IMR-90 (cell line): ENCODE data around the gene ATG10. TPM values are rescaled to one million over a fixed set of nuclear protein-coding genes. Genes with fewer than 3 reads are reported as not detected.

Source experiments
- ATAC-seq: fragments of 200-7000 bp; cut with Tn5 transposase; 2 replicates; pipeline ENCODE4 v1.9.1; 2020; ENCODE audit warnings: low read depth, mild to moderate bottlenecking, moderate library complexity
- BruUV-seq: library from RNA; stranded (reverse); fragments of 400-500 nt; replicated peaks from 2 replicates; lab custom pipeline; 2021; lab: Mats Ljungman, UMichigan
- CTCF ChIA-PET: fragments of 300-600 bp; formaldehyde crosslinking; extraction: SDS; loops from one replicate; lab custom pipeline; 2021; ENCODE audit warnings: antibody characterized with exemption; lab: Yijun Ruan, JAX
- POLR2A ChIA-PET: fragments of 300-600 bp; sonication (Branson Sonifier 250); formaldehyde crosslinking; loops from one replicate; lab custom pipeline; 2022; ENCODE audit warnings: antibody characterized with exemption; ENCODE audit not compliant: unreplicated experiment; lab: Charles Lee
- DNase-seq: peaks from one replicate; pipeline ENCODE4 v3.0.0; 2013
- H2AFZ ChIP-seq: replicated peaks from 2 replicates; pipeline ENCODE3; 2013; ENCODE audit warnings: low read length, mild to moderate bottlenecking; ENCODE audit not compliant: poor library complexity
- H2AK5ac ChIP-seq: 2 replicates; pipeline ENCODE4 v1.6.1; 2013; ENCODE audit warnings: low read depth, low read length, inconsistent platforms
- H2AK9ac ChIP-seq: replicated peaks from 2 replicates; pipeline ENCODE3; 2013; ENCODE audit warnings: mild to moderate bottlenecking, low read depth, low read length, moderate library complexity; ENCODE audit not compliant: poor library complexity
- H2BK120ac ChIP-seq: 2 replicates; pipeline ENCODE4 v1.6.1; 2013; ENCODE audit warnings: low read depth, low read length, inconsistent platforms
- H2BK15ac ChIP-seq: 3 replicates; pipeline ENCODE4 v1.6.1; 2013; ENCODE audit warnings: low read depth, low read length, inconsistent platforms
- H2BK20ac ChIP-seq: 2 replicates; pipeline ENCODE4 v1.6.1; 2013; ENCODE audit warnings: low read depth, mild to moderate bottlenecking, inconsistent platforms, low read length, moderate library complexity
- H2BK5ac ChIP-seq: 2 replicates; pipeline ENCODE4 v1.6.1; 2013; ENCODE audit warnings: mild to moderate bottlenecking, low read depth, low read length, inconsistent platforms; ENCODE audit not compliant: poor library complexity, severe bottlenecking
- H3K14ac ChIP-seq: replicated peaks from 2 replicates; pipeline ENCODE4 v1.6.1; 2013; ENCODE audit warnings: low read depth, low read length, inconsistent platforms
- H3K18ac ChIP-seq: 2 replicates; pipeline ENCODE4 v1.6.1; 2013; ENCODE audit warnings: low read depth, low read length, control low read depth
- H3K23ac ChIP-seq: 2 replicates; pipeline ENCODE4 v1.6.1; 2013; ENCODE audit warnings: low read depth, low read length, inconsistent platforms
- H3K27ac ChIP-seq: 2 replicates; pipeline ENCODE4 v1.5.1; 2013; ENCODE audit warnings: mild to moderate bottlenecking, control low read depth, low read length; ENCODE audit not compliant: insufficient read depth
- H3K27me3 ChIP-seq: 2 replicates; pipeline ENCODE4 v1.6.1; 2013; ENCODE audit warnings: low read length; ENCODE audit not compliant: control insufficient read depth, insufficient read depth
- H3K36me3 ChIP-seq: 2 replicates; pipeline ENCODE4 v1.6.1; 2013; ENCODE audit warnings: low read length, mixed read lengths; ENCODE audit not compliant: control insufficient read depth, insufficient read depth
- H3K4ac ChIP-seq: 2 replicates; pipeline ENCODE4 v1.6.1; 2013; ENCODE audit warnings: low read depth, low read length, inconsistent platforms
- H3K4me1 ChIP-seq: 2 replicates; pipeline ENCODE4 v1.6.1; 2013; ENCODE audit warnings: low read length, mixed read lengths; ENCODE audit not compliant: control insufficient read depth, insufficient read depth
- H3K4me2 ChIP-seq: 2 replicates; pipeline ENCODE4 v1.6.1; 2013; ENCODE audit warnings: low read depth, mild to moderate bottlenecking, control low read depth, low read length, moderate library complexity
- H3K4me3 ChIP-seq: 2 replicates; pipeline ENCODE4 v1.5.1; 2013; ENCODE audit warnings: low read depth, mild to moderate bottlenecking, control low read depth, low read length, moderate library complexity; ENCODE audit not compliant: insufficient read depth
- H3K56ac ChIP-seq: 2 replicates; pipeline ENCODE4 v1.6.1; 2013; ENCODE audit warnings: low read length, inconsistent platforms; ENCODE audit not compliant: insufficient read depth; ENCODE audit errors: extremely low read depth
- H3K79me1 ChIP-seq, 2 experiments: 2 replicates each; pipeline ENCODE4 v1.6.1; 2013; ENCODE audit warnings: low read length in 2 of 2, inconsistent platforms in 1 of 2, low read depth in 1 of 2
- H3K9ac ChIP-seq: 2 replicates; pipeline ENCODE4 v1.6.1; 2013; ENCODE audit warnings: low read depth, low read length, control low read depth
- H3K9me1 ChIP-seq: 2 replicates; pipeline ENCODE4 v1.6.1; 2013; ENCODE audit warnings: low read length, inconsistent platforms; ENCODE audit not compliant: insufficient read depth
- H3K9me3 ChIP-seq: 2 replicates; pipeline ENCODE4 v1.6.1; 2013; ENCODE audit warnings: low read length; ENCODE audit not compliant: control insufficient read depth, insufficient read depth
- H4K20me1 ChIP-seq: 2 replicates; pipeline ENCODE4 v1.6.1; 2013; ENCODE audit warnings: low read length, inconsistent platforms; ENCODE audit not compliant: insufficient read depth
- H4K5ac ChIP-seq: 2 replicates; pipeline ENCODE4 v1.6.1; 2013; ENCODE audit warnings: mild to moderate bottlenecking, low read depth, low read length, control low read depth
- H4K8ac ChIP-seq, 2 experiments: 2 replicates each; pipeline ENCODE4 v1.6.1; 2013; ENCODE audit warnings: low read depth in 2 of 2, low read length in 2 of 2, control low read depth in 1 of 2, inconsistent platforms in 1 of 2
- H4K91ac ChIP-seq: 2 replicates; pipeline ENCODE4 v1.6.1; 2013; ENCODE audit warnings: low read depth, low read length, inconsistent platforms; ENCODE audit not compliant: insufficient read depth
- BHLHE40 ChIP-seq: fragments of 150-350 bp; IDR thresholded peaks from 2 replicates; pipeline ENCODE4 v1.6.1; 2016; ENCODE audit warnings: mild to moderate bottlenecking, low read depth, low read length
- CEBPB ChIP-seq: IDR thresholded peaks from 2 replicates; pipeline ENCODE4 v1.6.1; 2012; ENCODE audit warnings: low read depth, low read length, improper control_type of control experiment
- CHD1 ChIP-seq: IDR thresholded peaks from 2 replicates; pipeline ENCODE4 v1.6.1; 2012; ENCODE audit warnings: low read depth, low read length, improper control_type of control experiment
- MAFK ChIP-seq: IDR thresholded peaks from 2 replicates; pipeline ENCODE4 v1.6.1; 2012; ENCODE audit warnings: low read depth, low read length, improper control_type of control experiment
- MXI1 ChIP-seq: IDR thresholded peaks from 2 replicates; pipeline ENCODE4 v1.6.1; 2012; ENCODE audit warnings: low read depth, mild to moderate bottlenecking, low read length, moderate library complexity, borderline replicate concordance
- POLR2A ChIP-seq: IDR thresholded peaks from 2 replicates; pipeline ENCODE4 v1.6.1; 2012; ENCODE audit warnings: mild to moderate bottlenecking, low read depth, low read length
- RCOR1 ChIP-seq: IDR thresholded peaks from 2 replicates; pipeline ENCODE4 v1.6.1; 2012; ENCODE audit warnings: mild to moderate bottlenecking, low read length, improper control_type of control experiment; ENCODE audit not compliant: insufficient replicate concordance
- RFX5 ChIP-seq: IDR thresholded peaks from 2 replicates; pipeline ENCODE4 v1.8.0; 2012; ENCODE audit warnings: low read depth, mild to moderate bottlenecking, low read length, moderate library complexity
- SMC3 ChIP-seq: fragments of 150-350 bp; IDR thresholded peaks from 2 replicates; pipeline ENCODE4 v1.6.1; 2016; ENCODE audit warnings: low read depth, mild to moderate bottlenecking, antibody characterized with exemption, low read length, moderate library complexity
- WGBS, 2 experiments: methylation state at CpG; one replicate each; pipeline versions ENCODE4 v1.1.5 to v1.1.7; 2013; ENCODE audit warnings: missing lambda C conversion rate in 2 of 2; ENCODE audit not compliant: insufficient read length in 1 of 2; ENCODE audit errors: extremely low coverage in 2 of 2; 5-methylcytosine and 5-hydroxymethylcytosine counted together
- dilution Hi-C: fragments of 300-500 bp; cut with HindIII; formaldehyde crosslinking; loops from one replicate; pipeline ENCODE4 v1.14.3; 2018; ENCODE audit warnings: low sequenced_read_pairs; ENCODE audit not compliant: unreplicated experiment
- in situ Hi-C: fragments of 300-500 bp; cut with MboI; formaldehyde crosslinking; loops from 3 replicates; pipeline ENCODE4 v1.14.3; 2019; ENCODE audit warnings: low sequenced_read_pairs, inconsistent platforms, mixed read lengths
- intact Hi-C: fragments of 100-400 bp; cut with micrococcal nuclease; formaldehyde crosslinking; loops from 2 replicates; pipeline ENCODE4 v1.10.0; 2022
- polyA plus RNA-seq, 3 experiments: library from polyadenylated mRNA; depleted of rRNA; stranded (reverse); fragments of >200 nt; gene quantifications; 2 replicates each; pipeline ENCODE4 v1.2.3, GENCODE V29; 2012; ENCODE audit warnings: low replicate concordance in 1 of 3
- total RNA-seq: library from RNA; depleted of rRNA; stranded (reverse); fragments of >200 nt; gene quantifications from 2 replicates; pipeline ENCODE4 v1.2.3, GENCODE V29; 2012
- TF ChIP-seq, protein P1 (sequence below): conservative IDR thresholded peaks from 2 replicates; pipeline ENCODE4 v1.5.1; 2012; ENCODE audit warnings: mild to moderate bottlenecking, low read depth, low read length, improper control_type of control experiment
- TF ChIP-seq, protein P2 (sequence below): fragments of 150-350 bp; IDR thresholded peaks from 2 replicates; pipeline ENCODE4 v1.6.1; 2016; ENCODE audit warnings: low read depth, mild to moderate bottlenecking, low read length, moderate library complexity, borderline replicate concordance

Gene ATG10
- total and polyA plus RNA-seq, 2 of the 4 experiments (the other 2 are of a cell fraction), result 3.4 to 8.1 TPM

- H4K91ac ChIP-seq, result peak overlapping the region; percentile 58
- H3K56ac ChIP-seq, result peak overlapping the region; percentile 88
- intact Hi-C loops, result no loop called here
- peaks cover 4% of the 10 kb centered on the region; the same call in 1 of the 2 replicates for H3K9me1 ChIP-seq
- 3% methylated on average over 6 of the region's 15 CpGs; no CpG with 5 or more reads in 1 of the 2 experiments for WGBS, 2 experiments
- H3K79me1 ChIP-seq, result peaks cover 29 to 48% of the 10 kb centered on the region in 2 experiments
- H3K23ac ChIP-seq, result peak overlapping the region; percentile 99
- POLR2A ChIA-PET, result no interaction called here
- in situ Hi-C loops, result no loop called here
- no peak overlapping the region for H2BK20ac ChIP-seq
- H2AK5ac ChIP-seq, result peak overlapping the region; percentile 98
- BruUV-seq, result no TSS peak
- H3K27ac ChIP-seq, result peak overlapping the region; percentile 71
- H3K18ac ChIP-seq, result peak overlapping the region; percentile 77
- no peak overlapping the region for H2BK15ac ChIP-seq
- peaks cover 22% of the 10 kb centered on the region for H3K36me3 ChIP-seq
- H4K8ac ChIP-seq, result peak overlapping the region; percentile 94 to 99
- H3K14ac ChIP-seq, result peak overlapping the region; percentile 87
- H3K4me1 ChIP-seq, result no peaks in the 10 kb centered on the region
- TF ChIP-seq MAFK, result no peak
- TF ChIP-seq, protein P1, sequence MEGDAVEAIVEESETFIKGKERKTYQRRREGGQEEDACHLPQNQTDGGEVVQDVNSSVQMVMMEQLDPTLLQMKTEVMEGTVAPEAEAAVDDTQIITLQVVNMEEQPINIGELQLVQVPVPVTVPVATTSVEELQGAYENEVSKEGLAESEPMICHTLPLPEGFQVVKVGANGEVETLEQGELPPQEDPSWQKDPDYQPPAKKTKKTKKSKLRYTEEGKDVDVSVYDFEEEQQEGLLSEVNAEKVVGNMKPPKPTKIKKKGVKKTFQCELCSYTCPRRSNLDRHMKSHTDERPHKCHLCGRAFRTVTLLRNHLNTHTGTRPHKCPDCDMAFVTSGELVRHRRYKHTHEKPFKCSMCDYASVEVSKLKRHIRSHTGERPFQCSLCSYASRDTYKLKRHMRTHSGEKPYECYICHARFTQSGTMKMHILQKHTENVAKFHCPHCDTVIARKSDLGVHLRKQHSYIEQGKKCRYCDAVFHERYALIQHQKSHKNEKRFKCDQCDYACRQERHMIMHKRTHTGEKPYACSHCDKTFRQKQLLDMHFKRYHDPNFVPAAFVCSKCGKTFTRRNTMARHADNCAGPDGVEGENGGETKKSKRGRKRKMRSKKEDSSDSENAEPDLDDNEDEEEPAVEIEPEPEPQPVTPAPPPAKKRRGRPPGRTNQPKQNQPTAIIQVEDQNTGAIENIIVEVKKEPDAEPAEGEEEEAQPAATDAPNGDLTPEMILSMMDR, result no peak
- TF ChIP-seq RFX5, result no peak
- no peak for TF ChIP-seq POLR2A
- no peak for TF ChIP-seq RCOR1
- no peak for TF ChIP-seq BHLHE40
- TF ChIP-seq CHD1, result no peak
- no peak for TF ChIP-seq SMC3
- TF ChIP-seq CEBPB, result no peak
- no peak for TF ChIP-seq MXI1
- TF ChIP-seq, protein P2, sequence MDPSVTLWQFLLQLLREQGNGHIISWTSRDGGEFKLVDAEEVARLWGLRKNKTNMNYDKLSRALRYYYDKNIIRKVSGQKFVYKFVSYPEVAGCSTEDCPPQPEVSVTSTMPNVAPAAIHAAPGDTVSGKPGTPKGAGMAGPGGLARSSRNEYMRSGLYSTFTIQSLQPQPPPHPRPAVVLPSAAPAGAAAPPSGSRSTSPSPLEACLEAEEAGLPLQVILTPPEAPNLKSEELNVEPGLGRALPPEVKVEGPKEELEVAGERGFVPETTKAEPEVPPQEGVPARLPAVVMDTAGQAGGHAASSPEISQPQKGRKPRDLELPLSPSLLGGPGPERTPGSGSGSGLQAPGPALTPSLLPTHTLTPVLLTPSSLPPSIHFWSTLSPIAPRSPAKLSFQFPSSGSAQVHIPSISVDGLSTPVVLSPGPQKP, result no peak
- peak overlapping the region; percentile 74 for H2AFZ ChIP-seq
- peak overlapping the region; percentile 95 for H4K5ac ChIP-seq
- H2BK120ac ChIP-seq, result no peak overlapping the region
- peak overlapping the region; percentile 69 for H3K9ac ChIP-seq
- dilution Hi-C loops, result no loop called here
- CTCF ChIA-PET, result interaction anchor here (0.6 to 1.5 kb wide), 2 partner anchors 18 to 112 kb away, joined by 3 read pairs; no protein-coding TSS in a partner anchor
- H3K27me3 ChIP-seq, result no peaks in the 10 kb centered on the region
- peak overlapping the region; percentile 85 for H2BK5ac ChIP-seq
- H3K4me3 ChIP-seq, result peak overlapping the region; percentile 92
- ATAC-seq (no peak), DNase-seq (no peak)
- H2AK9ac ChIP-seq, result peak overlapping the region; percentile 97
- H3K9me3 ChIP-seq, result no peaks in the 10 kb centered on the region
- peak overlapping the region; percentile 100 for H3K4me2 ChIP-seq
- H3K4ac ChIP-seq, result peak overlapping the region; percentile 94
- H4K20me1 ChIP-seq, result no peaks in the 10 kb centered on the region; the same call in 1 of the 2 replicates
These were observed 305.8 kb downstream of the ATG10 start for GRCh38 chr5:82277613-82277986.
